Astrocyte (in vitro differentiated cells and primary cell): ENCODE data around the gene CHST5.

Experiments used
- EZH2 ChIP-seq: IDR thresholded peaks from 2 replicates; pipeline ENCODE4 v1.6.1; 2012; ENCODE audit warnings: mild to moderate bottlenecking, low read length, inconsistent platforms; ENCODE audit not compliant: insufficient read depth
- TF ChIP-seq, protein P1 (sequence below): IDR thresholded peaks from 2 replicates; pipeline ENCODE4 v1.5.1; 2011; ENCODE audit warnings: low read depth, mild to moderate bottlenecking, inconsistent platforms, low read length, moderate library complexity; ENCODE audit not compliant: insufficient read depth

DNA sequence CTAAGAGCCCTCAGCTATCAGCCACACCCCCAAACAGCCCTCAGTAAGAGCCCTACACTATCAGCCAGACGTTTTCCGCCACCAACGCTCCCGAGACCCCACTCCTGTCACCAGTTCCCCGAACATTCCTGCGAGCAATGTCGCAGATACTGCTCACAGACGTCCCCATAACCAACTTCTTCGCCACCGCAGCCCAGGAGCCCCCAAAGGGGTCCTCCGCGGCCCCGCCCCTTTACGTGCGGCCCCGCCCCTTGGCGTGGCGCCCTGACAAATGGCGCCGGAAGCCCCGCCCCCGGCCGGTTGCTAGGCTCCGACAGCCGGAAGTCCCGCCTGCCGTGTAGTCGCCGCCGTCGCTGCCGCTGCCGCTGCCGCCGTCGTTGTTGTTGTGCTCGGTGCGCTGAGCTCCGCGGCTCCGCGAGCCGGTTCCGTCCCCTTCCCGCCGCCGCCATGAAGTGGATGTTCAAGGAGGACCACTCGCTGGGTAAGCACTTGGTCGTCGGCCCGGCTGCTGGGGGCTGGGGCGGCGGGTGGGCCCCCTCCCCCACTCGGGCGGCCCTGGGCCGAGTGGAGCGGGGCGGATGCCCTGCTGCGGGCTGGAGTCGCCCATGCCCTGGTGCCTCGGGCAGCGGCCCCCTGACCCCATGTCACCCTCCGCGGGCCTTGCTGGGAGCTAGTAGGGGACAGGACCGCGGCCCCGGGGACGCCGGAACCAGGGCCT lies 30.3 kb upstream of the CHST5 start, which contains the start of gene GABARAPL2:
- TF ChIP-seq, protein P1, sequence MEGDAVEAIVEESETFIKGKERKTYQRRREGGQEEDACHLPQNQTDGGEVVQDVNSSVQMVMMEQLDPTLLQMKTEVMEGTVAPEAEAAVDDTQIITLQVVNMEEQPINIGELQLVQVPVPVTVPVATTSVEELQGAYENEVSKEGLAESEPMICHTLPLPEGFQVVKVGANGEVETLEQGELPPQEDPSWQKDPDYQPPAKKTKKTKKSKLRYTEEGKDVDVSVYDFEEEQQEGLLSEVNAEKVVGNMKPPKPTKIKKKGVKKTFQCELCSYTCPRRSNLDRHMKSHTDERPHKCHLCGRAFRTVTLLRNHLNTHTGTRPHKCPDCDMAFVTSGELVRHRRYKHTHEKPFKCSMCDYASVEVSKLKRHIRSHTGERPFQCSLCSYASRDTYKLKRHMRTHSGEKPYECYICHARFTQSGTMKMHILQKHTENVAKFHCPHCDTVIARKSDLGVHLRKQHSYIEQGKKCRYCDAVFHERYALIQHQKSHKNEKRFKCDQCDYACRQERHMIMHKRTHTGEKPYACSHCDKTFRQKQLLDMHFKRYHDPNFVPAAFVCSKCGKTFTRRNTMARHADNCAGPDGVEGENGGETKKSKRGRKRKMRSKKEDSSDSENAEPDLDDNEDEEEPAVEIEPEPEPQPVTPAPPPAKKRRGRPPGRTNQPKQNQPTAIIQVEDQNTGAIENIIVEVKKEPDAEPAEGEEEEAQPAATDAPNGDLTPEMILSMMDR: no peak
- TF ChIP-seq EZH2: no peak
